22Rv1 (cell line): ENCODE measurements around the gene GALNS.

Source experiments
- H3K27ac ChIP-seq: fragments of 450-650 bp; 2 replicates; pipeline ENCODE4 v1.5.1; 2017
- CTCF ChIP-seq: fragments of 450-650 bp; IDR thresholded peaks from 2 replicates; pipeline ENCODE4 v1.5.1; 2017; ENCODE audit warnings: mild to moderate bottlenecking
- ZFX ChIP-seq: fragments of 450-650 bp; IDR thresholded peaks from 2 replicates; pipeline ENCODE4 v1.6.1; 2017; ENCODE audit warnings: antibody characterized with exemption, borderline replicate concordance

Gene GALNS

GRCh38 chr16:88882358-88883030, 25.7 kb upstream of the GALNS start:
- H3K27ac ChIP-seq = no peak overlapping the region
- TF ChIP-seq CTCF (no peak), ZFX (no peak)

- no peak for TF ChIP-seq ZFX
- TF ChIP-seq CTCF = no peak
- H3K27ac ChIP-seq = 0 out of 2 replicates have a peak overlapping the region, but pooled peaks have one; percentile 31
Measured at GRCh38 chr16:88881675-88882357, 25.1 kb upstream of the GALNS start.

- H3K27ac ChIP-seq = no peak overlapping the region
- no peak for TF ChIP-seq ZFX
- TF ChIP-seq CTCF = no peak; the same call in 1 of the 2 replicates
Measured at GRCh38 chr16:88881007-88881615, 24.4 kb upstream of the GALNS start.

- no peak for TF ChIP-seq ZFX
- no peak for TF ChIP-seq CTCF
Measured at GRCh38 chr16:88880226-88881006, 23.7 kb upstream of the GALNS start.

GRCh38 chr16:88879788-88880055, 23.0 kb upstream of the GALNS start:
- no peak overlapping the region for H3K27ac ChIP-seq
- TF ChIP-seq CTCF (no peak), ZFX (no peak)

More at GRCh38 chr16:88880226-88881006, 23.7 kb upstream of the GALNS start:
- no peak overlapping the region for H3K27ac ChIP-seq

GRCh38 chr16:88878967-88879787, 22.4 kb upstream of the GALNS start:
- no peak overlapping the region for H3K27ac ChIP-seq
- TF ChIP-seq CTCF (no peak), ZFX (no peak)
